Left ventricle myocardium inferior (tissue), 1 donor: ENCODE results near the gene SEC23B. TPM values are rescaled to one million over a fixed set of nuclear protein-coding genes. Genes with fewer than 3 reads are reported as not detected.
A peak's percentile ranks its signal among the peaks of the same experiment; 100 is the strongest.

Source experiments
- DNase-seq: peaks from one replicate; pipeline ENCODE4 v3.0.0-alpha.2; 2020
- H3K27ac ChIP-seq: fragments of 200-600 bp; replicated peaks from 2 replicates; pipeline ENCODE4 v1.8.0; 2021
- H3K27me3 ChIP-seq: fragments of 200-600 bp; 2 replicates; pipeline ENCODE4 v1.8.0; 2021; ENCODE audit warnings: low read depth
- H3K36me3 ChIP-seq: fragments of 200-600 bp; 2 replicates; pipeline ENCODE4 v1.8.0; 2021
- H3K4me1 ChIP-seq: fragments of 200-600 bp; 2 replicates; pipeline ENCODE4 v1.8.0; 2021
- H3K4me3 ChIP-seq: fragments of 200-600 bp; 2 replicates; pipeline ENCODE4 v1.8.0; 2021; ENCODE audit warnings: mild to moderate bottlenecking, moderate library complexity
- H3K9me3 ChIP-seq: fragments of 200-600 bp; replicated peaks from 2 replicates; pipeline ENCODE4 v1.8.0; 2021
- CTCF ChIP-seq: fragments of 200-600 bp; IDR thresholded peaks from 2 replicates; pipeline ENCODE4 v1.8.0; 2021; ENCODE audit warnings: antibody characterized with exemption, mild to moderate bottlenecking, borderline replicate concordance
- intact Hi-C: fragments of 100-400 bp; cut with micrococcal nuclease; formaldehyde crosslinking; loops from one replicate; pipeline ENCODE4 v1.11.0; 2022
- long read RNA-seq: library from polyadenylated mRNA; unstranded; transcript quantifications from one replicate; pipeline ENCODE4 v2.0.0, GENCODE V29; 2021
- total RNA-seq: library from RNA; stranded (reverse); fragmentation: NEBNext Ultra II Directional; extraction: Animal tissue kit (Norgen Biotek cat#: 25700); gene quantifications from one replicate; pipeline ENCODE4 v1.2.1, GENCODE V29; 2021
- donor health status: DM: no; HTN: yes; CAD: no; lungs with severe emphysema.

Gene SEC23B
- 9.7 TPM for total RNA-seq
- long read RNA-seq, transcript SEC23B-204 (20 exons, 3,484 nt), result major isoform, 8 of 18 reads
- long read RNA-seq, transcript SEC23B-202 (20 exons, 3,464 nt), result minor isoform, 7 of 18 reads
- long read RNA-seq, partial matches to known transcripts, result 2 of 18 reads
- long read RNA-seq, other reads (novel, unspliced or antisense), result 1 of 18 reads

GRCh38 chr20:18507218-18508191 lies at the start of gene SEC23B:
TSS of gene SEC23B (plus strand) at chr20:18507940. CDS start at chr20:18510836, 2,896 bp downstream.
- intact Hi-C loops, result no loop called here
- Histone ChIP-seq H3K9me3 (no peaks in the 10 kb centered on the region), H3K27ac (peak within 1 kb of the TSS; percentile 99), H3K4me1 (peaks cover 24% of the 10 kb centered on the region), H3K27me3 (peaks cover 23% of the 10 kb centered on the region), H3K36me3 (peaks cover 30% of the 10 kb centered on the region), H3K4me3 (peak within 1 kb of the TSS; percentile 93)
- peak; percentile 96 for DNase-seq
- TF ChIP-seq CTCF, result no peak

- intact Hi-C loops, result no loop called here
- no peaks in the 10 kb centered on the region for H3K27me3 ChIP-seq
- TF ChIP-seq CTCF, result no peak
- DNase-seq, result no peak
- no peak overlapping the region for H3K27ac ChIP-seq
- peaks cover 25% of the 10 kb centered on the region for H3K4me1 ChIP-seq
- no peak overlapping the region for H3K4me3 ChIP-seq
- peaks cover 17% of the 10 kb centered on the region for H3K36me3 ChIP-seq
- no peaks in the 10 kb centered on the region for H3K9me3 ChIP-seq
Measured at GRCh38 chr20:18465536-18466200, 42.1 kb upstream of the SEC23B start.

GRCh38 chr20:18466574-18466893 lies 41.2 kb upstream of the SEC23B start:
- intact Hi-C loops, result no loop called here
- TF ChIP-seq CTCF, result no peak

GRCh38 chr20:18466894-18467730 lies 40.6 kb upstream of the SEC23B start, which contains the start of the genes DZANK1 and POLR3F:
TSS of gene DZANK1 (minus strand) at chr20:18467030. CDS start at chr20:18465358, 1,672 bp downstream.
TSS of gene POLR3F (plus strand) at chr20:18467390. CDS start at chr20:18467507, 117 bp downstream.
- peak within 1 kb of the TSS; percentile 82 for H3K4me3 ChIP-seq
- H3K9me3 ChIP-seq, result no peaks in the 10 kb centered on the region
- peaks cover 27% of the 10 kb centered on the region for H3K36me3 ChIP-seq
- intact Hi-C loops, result no loop called here
- peaks cover 25% of the 10 kb centered on the region for H3K4me1 ChIP-seq
- no peaks in the 10 kb centered on the region for H3K27me3 ChIP-seq
- H3K27ac ChIP-seq, result peak within 1 kb of the TSS; percentile 92
- peak; percentile 97 for DNase-seq
- no peak for TF ChIP-seq CTCF

More at GRCh38 chr20:18466574-18466893, 41.2 kb upstream of the SEC23B start:
- peak overlapping the region; percentile 92 for H3K27ac ChIP-seq
- peak overlapping the region; percentile 82 for H3K4me3 ChIP-seq
- H3K9me3 ChIP-seq, result no peaks in the 10 kb centered on the region
- no peaks in the 10 kb centered on the region for H3K27me3 ChIP-seq
- peaks cover 25% of the 10 kb centered on the region for H3K36me3 ChIP-seq
- no peak for DNase-seq
- peaks cover 25% of the 10 kb centered on the region for H3K4me1 ChIP-seq

GRCh38 chr20:18477218-18477617 lies 30.5 kb upstream of the SEC23B start:
- H3K4me1 ChIP-seq, result no peaks in the 10 kb centered on the region
- no peak overlapping the region for H3K27ac ChIP-seq
- H3K27me3 ChIP-seq, result no peaks in the 10 kb centered on the region
- intact Hi-C loops, result no loop called here
- no peaks in the 10 kb centered on the region for H3K9me3 ChIP-seq
- DNase-seq, result no peak
- H3K36me3 ChIP-seq, result peaks cover 84% of the 10 kb centered on the region
- H3K4me3 ChIP-seq, result no peak overlapping the region
- no peak for TF ChIP-seq CTCF
